Activated CD4-positive, alpha-beta T cell treated with anti-CD3 and anti-CD28 coated beads for 4 hours (primary cell): ENCODE data around the gene FXYD7.
"Not testable (repeated sequence)": the region's sequence is repeated elsewhere in the genome, so short reads cannot be mapped to it uniquely, and the experiment has no call there.

ENCODE experiments used
- DNase-seq, 2 donors: peaks; one replicate each; pipeline ENCODE4 v3.0.0-alpha.2; 2020

Gene FXYD7, protein sequence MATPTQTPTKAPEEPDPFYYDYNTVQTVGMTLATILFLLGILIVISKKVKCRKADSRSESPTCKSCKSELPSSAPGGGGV

DNA sequence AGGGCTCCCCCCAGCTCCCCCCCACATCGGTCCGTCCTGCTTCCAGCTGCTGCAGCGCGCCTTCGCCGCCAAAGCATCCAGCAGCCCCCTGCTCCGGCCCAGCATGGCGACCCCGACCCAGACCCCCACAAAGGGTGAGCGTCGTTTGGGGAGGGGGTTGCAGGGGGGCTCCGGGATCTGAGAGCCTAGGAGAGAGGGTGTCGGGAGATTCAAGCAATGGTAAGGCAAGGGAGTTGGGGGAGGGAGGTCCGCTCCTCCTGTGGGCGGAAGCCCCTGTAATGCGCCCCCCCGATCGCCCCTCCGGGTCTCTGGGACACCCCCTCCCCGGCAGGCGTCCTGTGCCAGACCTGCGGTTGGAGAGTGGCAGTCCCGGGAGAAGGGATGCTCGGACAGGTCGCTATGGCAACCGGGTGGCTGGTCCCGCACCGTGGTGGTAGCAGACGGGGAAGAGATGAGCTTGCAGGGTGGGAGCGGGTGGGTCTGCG is at the start of gene FXYD7:
Gene FXYD7 (plus strand): TSS at position 25 of the 485 bp plus-strand sequence. CDS start 79 bp downstream, at position 104.
- DNase-seq, result no peak

DNA sequence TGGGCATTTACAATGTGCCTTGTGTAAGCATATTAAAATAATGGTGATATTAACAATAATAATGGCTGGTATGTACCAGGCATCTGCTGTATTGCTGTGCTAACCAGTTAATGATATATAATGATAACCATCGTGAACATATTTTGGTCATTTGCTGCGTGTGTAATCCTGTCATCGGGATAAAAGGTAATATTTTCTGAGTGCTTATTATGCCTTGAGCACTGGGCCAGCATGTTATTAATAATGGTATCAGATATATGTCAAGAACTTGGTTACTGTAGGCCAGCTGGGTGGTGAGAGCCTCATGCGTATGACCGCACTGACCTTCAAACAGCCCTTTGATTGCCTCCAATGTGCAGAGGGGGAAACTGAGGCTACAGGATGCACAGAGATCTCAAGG is 49.6 kb upstream of the FXYD7 start:
- DNase-seq, result no peak

DNA sequence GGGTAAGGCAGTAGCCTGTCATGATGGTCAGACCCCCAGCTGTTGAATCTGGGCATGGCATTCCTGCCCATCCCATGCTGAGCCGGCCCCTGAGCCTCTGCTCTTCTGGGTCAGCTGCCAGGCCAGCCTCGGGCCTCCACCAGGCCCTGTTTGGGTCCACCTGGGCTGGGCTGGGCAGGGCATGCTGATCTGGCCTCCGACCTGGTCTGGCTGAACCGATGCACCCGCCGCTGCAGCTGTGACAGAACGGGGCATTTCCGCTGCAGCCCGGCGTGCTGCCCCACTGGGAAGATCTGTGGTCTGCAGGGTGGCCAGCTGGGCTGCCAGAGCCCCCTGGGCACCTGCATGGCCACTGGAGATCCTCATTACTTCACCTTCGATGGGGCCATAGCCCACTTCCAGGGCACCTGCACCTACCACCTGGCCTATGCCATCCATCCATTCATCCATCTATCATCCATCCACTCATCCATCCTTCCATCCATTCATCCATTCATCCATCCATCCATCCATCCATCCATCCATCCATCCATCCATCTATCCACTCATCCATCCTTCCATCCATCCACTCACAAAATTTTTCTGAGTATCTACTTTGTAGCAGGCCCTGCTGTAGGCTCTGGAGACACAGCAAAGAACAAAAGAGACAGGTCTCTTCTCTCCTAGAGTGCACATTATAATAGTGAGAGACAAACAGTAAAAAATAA is 49.0 kb upstream of the FXYD7 start:
- DNase-seq, result no peak

DNA sequence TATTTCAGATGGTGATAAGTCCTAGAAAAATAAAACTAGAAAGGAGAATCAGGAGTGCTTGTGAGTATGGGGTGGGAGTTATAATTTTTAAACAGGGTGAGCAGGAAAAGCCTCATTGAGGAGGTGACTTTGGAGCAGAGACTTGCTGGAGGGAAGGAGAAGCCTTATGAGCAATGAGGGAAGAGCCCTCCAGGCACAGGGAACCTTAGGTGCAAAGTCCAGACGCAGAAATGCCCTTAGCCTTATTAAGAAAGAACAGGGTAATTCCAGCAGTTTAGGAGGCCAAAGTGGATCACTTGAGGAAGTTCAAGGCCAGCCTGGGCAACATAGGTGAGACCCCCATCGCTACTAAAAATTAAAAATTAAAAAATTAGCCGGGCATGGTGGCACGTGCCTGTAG is 48.4 kb upstream of the FXYD7 start:
- DNase-seq, result no peak

DNA sequence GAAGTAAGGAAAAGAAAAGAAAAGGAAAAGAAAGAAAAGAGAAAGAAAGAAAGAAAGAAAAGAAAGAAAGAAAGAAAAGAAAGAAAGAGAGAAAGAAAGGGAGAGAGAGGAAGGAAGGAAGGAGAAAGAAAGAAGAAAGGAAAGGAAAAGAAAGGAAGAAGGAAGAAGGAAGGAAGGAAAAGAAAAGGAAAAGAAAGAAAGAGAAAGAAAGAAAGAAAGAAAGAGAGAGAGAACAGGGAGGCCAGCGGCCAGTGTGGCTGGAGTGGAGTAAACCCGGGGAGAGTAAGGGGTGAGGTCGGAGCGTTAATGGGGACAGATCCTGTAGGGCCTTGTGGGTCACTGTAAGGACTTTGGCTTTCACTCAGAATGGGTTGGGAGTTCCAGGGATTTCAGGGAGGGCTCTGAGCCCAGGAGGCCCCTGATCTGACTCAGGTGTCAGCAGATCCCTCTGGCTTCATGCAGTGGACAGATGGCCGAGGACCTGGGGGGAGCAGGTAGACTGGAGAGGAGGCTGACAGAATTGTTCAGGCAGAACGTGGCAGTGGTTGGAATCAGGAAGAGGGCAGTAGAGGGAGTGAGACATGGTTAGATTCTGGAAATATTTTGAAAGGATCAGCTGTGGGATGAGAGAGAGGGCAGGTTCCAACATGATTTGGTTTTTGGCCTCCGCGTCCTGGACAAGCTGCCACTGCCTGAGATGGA is 47.2 kb upstream of the FXYD7 start:
- no peak for DNase-seq

DNA sequence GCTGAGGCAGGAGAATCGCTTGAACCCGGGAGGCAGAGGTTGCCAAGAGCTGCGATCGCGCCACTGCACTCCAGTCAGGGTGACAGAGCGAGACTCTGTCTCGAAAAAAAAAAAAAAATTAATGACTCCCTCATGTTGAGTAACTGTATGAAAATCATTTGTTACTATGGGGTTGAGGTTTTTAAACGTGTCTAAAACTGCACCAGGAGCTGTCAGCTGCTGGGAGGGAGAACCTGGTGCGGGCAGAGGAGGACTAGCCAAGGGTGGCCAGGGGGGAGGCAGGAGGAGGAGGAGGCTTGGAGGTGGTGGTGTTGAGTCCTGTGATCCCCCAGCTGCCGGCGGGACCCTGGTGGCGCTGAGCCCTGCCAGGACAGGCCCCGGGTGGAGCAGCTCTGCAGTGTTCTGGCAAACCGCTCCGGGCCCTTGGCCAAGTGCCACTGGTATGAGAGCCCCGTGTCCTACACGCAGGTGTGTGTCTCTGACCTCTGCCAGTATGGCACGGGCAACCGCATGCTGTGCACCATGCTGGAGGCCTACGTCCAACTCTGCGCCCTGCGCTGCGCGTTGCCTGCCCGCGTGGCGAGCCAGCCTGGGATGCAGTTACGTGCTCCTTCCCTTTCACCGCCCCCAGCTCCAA is 44.5 kb upstream of the FXYD7 start:
- no peak for DNase-seq

DNA sequence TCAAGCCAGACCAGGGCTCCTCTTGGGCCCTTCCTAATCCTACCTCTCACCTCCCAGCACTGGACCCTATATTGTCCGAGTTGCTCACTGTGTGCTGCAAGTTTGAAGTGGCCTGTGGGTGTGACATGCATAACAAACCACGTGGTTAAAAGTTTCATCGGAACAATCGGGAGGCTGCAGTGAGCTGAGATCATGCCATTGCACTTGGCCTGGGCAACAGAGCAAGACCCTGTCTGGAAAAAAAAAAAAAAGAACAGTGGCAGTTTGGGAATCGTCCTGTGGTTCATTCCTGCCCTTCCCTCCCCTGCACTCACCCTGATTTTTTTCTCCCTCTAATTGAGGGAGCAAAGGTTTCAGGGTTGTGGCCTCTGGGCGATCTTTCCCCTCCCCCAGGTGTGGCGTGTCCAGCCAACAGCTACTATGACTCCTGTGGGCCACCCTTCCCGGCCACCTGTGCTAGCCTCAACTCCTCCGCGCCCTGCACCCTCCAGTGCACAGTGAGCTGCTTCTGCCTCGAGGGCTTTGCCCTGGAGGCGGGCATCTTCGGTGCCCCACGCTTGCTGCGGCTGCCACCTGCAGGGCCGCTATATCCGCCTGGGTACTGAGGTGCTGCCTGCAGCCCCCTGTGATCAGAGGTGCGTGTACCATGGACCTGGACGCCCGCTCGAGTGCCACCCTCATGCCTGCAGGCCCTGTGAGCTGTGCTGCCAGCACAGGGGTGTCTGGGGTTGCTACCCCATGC is 43.7 kb upstream of the FXYD7 start:
- no peak for DNase-seq

DNA sequence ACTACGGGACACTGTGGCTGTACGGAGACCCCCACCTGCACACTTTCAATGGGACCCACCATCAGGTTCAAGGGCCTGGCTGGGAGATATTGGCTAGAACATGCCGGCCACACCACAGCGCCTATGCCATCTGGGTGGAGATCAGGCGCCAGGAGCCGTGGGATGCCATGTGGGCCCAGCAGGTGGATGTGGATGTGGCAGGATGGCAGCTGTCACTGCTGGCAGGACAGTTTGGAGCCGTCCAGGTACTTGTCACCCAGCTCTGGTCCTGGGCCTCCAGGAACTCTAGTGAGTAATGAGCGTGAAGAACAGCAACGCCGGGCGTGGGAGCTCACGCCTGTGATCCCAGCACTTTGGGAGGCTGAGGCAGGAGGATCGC is 43.2 kb upstream of the FXYD7 start:
- DNase-seq, result no peak

DNA sequence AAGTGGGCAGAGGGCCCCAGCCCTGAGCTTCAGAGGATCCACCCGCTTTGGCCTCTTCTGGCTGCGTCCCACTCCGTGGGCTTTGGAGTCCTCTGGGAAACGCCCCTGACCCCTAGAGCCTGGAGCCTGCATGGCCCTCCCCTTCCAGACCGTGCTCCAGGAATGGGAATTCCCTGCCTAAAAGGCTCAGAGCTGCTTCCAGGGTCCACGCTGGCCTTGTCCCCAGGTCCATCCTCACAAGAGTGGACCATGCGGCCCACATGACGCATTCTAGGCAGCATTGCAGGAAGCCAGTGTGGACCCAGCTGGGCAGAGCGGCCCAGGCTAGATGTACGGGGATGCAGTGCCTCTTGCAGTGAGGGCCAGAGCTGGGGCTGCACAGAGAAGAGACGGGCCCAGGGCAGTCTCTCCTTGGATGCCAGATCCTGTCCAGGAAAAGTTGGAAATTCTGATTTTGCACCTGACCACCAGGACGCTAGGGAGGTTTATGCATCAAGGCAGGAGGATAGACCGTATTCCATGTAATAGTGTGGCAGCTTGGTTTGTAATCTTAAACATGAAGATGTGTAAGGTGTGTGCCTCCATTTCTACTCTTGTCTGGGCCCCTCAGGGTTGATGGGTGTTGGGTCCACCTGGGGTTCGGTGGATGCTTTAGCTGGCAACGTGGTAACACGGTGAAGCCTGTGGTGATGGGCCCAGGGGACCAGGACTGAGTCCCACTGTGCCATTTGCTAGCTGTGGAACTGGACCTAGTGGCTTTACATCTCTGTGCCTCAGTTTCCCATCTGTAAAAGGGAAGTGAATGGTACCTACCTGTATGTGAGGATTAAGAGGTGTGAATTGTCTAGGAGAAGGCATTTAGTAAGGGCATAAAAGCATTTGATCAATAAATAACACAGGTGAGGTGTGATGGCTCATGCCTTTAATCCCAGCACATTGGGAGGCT is 42.2 kb upstream of the FXYD7 start:
- DNase-seq, result no peak

DNA sequence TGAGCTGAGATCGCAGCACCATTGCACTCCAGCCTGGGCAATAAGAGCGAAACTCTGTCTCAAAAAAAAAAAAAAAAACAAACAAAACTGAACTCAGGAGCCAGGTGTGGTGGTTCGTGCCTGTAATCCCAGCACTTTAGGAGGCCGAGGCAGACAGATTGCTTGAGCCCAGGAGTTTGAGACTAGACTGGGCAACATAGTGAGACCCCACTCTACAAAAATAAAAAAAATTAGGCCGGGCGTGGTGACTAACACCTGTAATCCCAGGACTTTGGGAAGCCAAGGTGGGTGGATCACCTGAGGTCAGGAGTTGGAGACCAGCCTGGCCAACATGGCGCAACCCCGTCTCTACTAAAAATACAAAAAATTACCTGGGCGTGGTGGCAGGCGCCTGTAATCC is 41.1 kb upstream of the FXYD7 start:
- DNase-seq, result not testable (repeated sequence)

DNA sequence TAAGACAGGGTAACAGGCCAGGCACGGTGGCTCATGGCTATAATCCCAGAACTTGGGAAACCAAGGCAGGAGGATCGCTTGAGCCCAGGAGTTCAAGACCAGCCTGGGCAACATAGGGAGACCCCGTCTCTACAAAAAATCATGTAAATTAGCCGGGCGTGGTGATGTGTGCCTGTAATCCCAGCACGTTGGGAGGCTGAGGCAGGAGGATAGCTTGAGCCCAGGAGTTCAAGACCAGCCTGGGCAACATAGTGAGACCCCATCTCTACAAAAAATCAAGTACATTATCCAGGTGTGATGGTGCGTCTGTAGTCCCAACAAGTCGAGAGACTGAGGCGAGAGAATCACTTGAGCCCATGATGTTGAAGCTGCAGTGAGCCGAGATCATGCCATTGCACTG is 39.4 kb upstream of the FXYD7 start:
- DNase-seq, result not testable (repeated sequence)

DNA sequence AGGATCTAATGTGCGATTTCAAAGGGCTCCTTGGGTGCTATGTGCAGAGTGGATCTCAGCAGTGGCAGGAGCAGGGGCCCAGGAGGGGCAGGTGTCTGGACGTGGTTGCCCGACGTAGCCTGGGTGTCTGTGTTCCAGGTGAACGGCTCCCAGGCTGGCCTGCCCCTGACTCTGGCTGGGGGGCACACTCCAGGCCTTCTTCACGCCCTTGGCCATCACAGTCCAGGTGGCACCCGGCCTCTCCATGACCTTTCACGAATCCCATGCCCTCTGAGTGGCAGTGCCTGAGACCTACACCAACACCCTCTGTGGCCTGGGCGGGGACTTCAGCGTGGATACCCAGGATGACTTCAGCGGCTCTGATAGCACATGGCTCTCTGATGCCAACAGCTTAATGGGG is 38.7 kb upstream of the FXYD7 start:
- no peak for DNase-seq

DNA sequence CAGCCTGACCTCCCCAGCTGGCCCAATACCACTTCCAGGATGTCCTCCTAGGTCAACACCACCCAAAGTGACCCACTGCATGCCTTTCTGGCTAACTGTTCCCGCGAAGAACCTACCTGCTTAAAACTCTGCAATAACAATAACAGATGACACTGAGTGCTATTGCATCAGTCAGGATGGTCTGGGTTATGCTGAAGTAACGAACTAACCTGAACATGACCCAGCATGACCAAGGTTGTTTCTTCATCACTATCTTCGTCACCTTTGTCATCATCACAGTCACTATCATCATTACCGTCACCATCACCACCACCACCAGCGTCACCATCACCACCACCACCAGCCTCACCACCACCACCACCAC is 38.0 kb upstream of the FXYD7 start:
- DNase-seq, result no peak

DNA sequence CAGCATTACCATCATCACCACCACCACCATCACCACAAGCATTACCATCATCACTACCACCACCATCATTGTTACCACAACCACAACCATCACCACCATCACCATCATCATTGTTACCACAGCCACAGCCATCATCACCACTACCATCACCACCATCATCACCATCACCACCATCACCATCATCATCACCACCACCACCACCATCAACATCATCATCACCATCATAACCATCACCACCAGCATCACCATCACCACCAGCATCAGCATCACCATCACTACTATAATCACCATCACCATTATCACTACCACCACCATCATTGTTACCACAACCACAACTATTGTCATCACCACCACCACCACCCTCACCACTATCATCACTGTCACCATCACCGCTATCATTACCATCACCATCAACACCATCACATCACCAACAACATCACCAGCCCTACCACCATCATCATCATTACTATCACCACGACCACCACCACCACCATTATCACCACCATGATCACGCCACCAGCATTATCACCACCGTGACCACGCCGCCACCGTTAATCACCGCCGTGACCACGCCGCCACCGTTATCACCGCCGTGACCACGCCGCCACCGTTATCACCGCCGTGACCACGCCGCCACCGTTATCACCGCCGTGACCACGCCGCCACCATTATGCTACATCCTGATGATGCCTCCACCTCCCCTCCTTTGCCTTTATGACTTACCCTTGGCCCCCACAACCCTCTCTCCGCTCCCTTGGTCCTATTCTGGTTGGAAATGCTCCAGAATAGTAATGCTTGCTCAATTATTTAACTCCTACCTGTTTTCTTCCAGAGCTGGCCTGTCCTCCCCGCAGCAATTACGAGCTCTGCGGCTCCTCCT is 37.4 kb upstream of the FXYD7 start:
- no peak for DNase-seq

DNA sequence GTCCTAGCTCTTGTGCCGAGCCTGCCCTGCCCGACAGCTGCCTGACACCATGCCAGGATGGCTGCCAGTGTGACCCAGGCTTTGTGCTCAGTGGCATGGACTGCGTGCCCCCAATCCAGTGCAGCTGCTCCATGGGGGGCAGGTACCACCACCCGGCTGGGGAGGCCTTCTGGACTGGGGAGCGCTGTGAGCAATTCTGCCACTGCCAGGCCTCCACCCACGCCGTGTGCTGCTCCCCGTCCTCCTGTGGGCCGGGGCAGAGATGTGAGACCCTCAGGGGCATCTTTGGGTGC is 36.8 kb upstream of the FXYD7 start:
- DNase-seq, result no peak

DNA sequence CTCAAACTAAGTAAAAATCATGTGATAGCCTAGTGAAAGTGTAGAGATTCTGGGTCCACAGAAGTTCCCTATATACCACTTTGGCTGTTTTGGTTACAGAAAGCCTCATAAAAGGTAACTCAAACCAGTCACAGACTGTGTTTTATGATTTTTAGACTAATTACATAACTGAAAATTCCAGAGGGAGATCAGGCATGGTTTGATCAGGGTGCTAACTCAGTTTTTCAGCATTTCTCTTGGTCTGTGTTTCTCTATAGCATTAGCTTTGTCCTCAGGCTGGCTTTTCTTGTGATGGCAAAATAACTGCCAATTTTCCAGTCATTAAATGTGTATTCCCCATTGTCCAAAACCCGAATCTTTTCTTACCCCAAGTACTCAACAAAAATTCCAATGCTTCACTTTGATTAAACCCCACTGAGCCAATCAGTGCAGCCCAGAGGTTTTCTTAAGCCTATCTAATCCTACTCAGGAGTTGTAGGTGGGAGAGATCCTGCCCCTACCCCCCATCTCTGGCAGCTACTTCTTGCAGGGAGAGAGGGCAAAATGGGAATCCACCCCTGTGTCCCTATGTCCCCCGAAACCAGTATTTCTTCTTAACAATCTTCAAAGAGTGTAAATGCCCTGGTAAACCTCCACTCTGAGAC is 36.0 kb upstream of the FXYD7 start:
- no peak for DNase-seq

DNA sequence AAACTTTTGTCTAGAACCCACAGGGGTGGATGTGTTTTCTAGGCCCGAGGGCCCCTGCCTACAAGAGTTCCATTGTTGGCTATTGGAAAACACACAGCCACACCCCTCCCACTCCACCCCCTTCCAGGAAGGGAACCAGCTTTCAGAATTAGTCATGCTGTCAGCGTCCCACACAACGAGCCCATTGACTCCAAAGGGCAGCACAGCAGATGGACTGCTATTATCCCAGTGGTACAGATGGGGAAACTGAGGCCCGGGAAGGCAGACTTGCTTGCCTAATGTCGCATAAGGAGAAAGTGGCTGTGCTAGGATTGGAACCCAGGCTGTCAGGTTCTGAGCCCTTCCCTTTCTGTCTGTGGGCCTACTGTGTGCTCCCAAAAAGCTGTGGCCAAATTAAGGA is 35.5 kb upstream of the FXYD7 start:
- DNase-seq, result no peak

DNA sequence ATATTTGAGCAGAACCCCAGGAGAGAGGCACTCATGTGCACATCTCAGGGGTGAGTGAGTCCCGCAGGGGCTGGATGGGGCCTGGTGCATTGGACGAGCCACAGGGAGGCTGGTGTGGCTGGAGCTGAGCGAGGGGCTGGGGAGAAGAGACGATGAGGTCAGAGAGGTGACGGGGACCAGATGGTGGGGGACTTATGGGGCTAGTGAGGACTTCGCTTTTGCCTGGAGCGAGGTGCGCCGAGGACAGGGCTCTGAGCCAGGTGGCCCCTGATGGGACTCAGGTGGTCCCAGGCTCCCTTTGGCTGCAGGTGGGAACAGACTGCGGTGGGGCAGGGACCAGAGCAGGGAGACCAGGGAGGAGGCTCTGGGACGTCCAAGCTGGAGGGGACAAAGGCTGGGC is 34.3 kb upstream of the FXYD7 start:
- DNase-seq, result no peak

DNA sequence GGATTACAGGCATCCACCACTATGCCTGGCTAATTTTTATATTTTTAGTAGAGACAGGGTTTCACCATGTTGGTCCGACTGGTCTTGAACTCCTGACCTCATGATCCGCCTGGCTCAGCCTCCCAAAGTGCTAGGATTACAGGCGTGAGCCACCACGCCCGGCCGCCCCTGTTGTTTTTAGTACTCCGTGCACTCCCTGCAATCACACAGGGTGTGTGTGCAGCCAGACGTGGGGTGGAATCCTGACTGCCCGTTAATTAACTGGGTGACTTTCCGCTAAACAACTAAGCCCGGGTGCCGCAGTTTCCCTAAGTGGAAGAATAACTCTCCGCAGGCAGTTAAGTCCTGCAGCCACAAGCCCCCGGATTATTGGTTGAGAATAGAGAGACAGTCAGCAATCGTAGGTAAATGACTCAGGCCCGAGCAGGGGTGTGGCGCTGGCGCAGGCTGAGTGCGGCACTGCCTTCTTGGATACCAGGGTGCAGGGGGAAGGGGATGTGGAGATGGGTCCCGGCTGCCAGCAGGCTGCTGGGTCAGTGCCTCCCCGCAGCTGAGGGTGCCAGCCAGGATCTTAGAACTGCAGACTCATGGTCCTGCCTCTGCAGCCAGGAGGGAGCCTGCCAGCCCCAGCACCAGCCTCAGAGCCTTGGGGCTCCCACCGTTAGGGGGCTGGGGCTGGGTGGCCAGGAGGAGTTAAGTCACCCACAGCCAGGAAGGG is 33.5 kb upstream of the FXYD7 start:
- no peak for DNase-seq

DNA sequence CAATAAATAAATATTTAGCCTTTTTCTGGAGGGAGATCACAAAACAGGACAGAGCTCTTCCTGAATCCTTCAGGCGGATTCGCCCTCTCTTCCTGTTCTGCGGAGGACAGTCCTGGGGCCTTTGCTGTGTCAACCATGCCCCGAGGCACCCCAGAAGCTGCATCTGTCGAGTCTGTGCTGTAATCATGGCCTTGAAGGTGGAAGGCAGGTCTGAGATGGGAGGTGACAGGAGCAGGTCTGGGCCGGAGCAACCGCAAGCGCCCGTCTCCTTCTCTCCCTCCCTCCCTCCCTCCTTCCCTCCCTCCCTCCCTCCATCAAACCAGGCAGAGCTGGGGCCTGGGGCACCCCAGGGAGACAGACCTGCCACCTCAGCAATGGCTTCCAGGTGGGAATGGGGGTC is 32.1 kb upstream of the FXYD7 start:
- DNase-seq, result no peak
